BJ (cell line): ENCODE data around the gene CHRNB1. TPM values are rescaled to one million over a fixed set of nuclear protein-coding genes. Genes with fewer than 3 reads are reported as not detected.

Source experiments
- CTCF ChIA-PET: fragments of 350-600 bp; formaldehyde crosslinking; extraction: SDS; loops from one replicate; lab custom pipeline; 2021; ENCODE audit warnings: antibody characterized with exemption, inconsistent platforms; lab: Yijun Ruan, JAX
- POLR2A ChIA-PET: fragments of 300-600 bp; sonication (Branson Sonifier 250); formaldehyde crosslinking; extraction: SDS; loops from one replicate; lab custom pipeline; 2021; ENCODE audit warnings: antibody characterized with exemption; lab: Charles Lee
- DNase-seq: peaks from one replicate; pipeline ENCODE4 v3.0.0-alpha.2; 2011; ENCODE audit warnings: low read depth
- H3K27me3 ChIP-seq: 2 replicates; pipeline ENCODE4 v1.6.0; 2011; ENCODE audit warnings: low read length; ENCODE audit not compliant: control insufficient read depth, insufficient read depth
- H3K36me3 ChIP-seq: 2 replicates; pipeline ENCODE4 v1.5.1; 2011; ENCODE audit warnings: low read length; ENCODE audit not compliant: control insufficient read depth, insufficient read depth
- H3K4me3 ChIP-seq: 2 replicates; pipeline ENCODE4 v1.5.1; 2011; ENCODE audit warnings: low read depth, mild to moderate bottlenecking, control low read depth, low read length
- polyA plus RNA-seq: library from polyadenylated mRNA; depleted of rRNA; stranded (reverse); fragments of >200 nt; gene quantifications from 2 replicates; pipeline ENCODE4 v1.2.3, GENCODE V29; 2011
- TF ChIP-seq, protein P1 (sequence below): IDR thresholded peaks from 2 replicates; pipeline ENCODE4 v1.5.1; 2011; ENCODE audit warnings: low read depth, mild to moderate bottlenecking, control low read depth, inconsistent platforms, low read length, moderate library complexity; ENCODE audit not compliant: insufficient read depth

CHRNB1 gene
- polyA plus RNA-seq, 1 experiment, result 6.8 TPM

DNA sequence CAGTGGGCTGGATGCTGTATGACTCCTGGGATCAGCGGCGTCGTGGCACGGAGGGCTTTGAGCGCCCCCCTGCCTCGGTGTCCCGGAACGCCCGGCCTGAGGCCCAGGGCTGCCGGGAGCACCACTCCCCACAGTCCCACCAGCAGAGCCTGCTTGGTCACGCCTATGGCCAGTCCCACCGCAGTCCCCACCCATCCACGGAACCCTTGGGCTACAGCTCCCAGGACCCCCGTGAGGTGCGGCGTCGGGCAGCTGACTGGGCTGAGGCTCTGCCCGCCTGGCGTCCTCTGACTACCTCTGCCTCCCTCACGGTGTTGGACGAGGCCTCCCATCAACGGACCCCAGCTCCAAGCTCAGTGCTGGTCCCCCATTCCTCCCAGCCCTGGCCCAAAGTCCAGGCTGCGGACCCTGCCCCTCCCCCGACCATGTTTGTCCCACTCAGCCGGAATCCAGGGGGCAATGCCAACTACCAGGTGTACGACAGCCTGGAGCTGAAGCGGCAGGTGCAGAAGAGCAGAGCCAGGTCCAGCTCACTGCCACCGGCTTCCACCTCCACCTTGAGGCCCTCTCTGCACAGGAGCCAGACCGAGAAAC lies 17.9 kb upstream of the CHRNB1 start:
- Histone ChIP-seq H3K4me3 (no peak overlapping the region), H3K27me3 (no peaks in the 10 kb centered on the region), H3K36me3 (no peaks in the 10 kb centered on the region)
- ChIA-PET POLR2A (no interaction called here), CTCF (interaction anchor here (1.0 kb wide), 1 partner anchor 9 kb away, joined by 5 read pairs; no protein-coding TSS in a partner anchor)
- TF ChIP-seq, protein P1, sequence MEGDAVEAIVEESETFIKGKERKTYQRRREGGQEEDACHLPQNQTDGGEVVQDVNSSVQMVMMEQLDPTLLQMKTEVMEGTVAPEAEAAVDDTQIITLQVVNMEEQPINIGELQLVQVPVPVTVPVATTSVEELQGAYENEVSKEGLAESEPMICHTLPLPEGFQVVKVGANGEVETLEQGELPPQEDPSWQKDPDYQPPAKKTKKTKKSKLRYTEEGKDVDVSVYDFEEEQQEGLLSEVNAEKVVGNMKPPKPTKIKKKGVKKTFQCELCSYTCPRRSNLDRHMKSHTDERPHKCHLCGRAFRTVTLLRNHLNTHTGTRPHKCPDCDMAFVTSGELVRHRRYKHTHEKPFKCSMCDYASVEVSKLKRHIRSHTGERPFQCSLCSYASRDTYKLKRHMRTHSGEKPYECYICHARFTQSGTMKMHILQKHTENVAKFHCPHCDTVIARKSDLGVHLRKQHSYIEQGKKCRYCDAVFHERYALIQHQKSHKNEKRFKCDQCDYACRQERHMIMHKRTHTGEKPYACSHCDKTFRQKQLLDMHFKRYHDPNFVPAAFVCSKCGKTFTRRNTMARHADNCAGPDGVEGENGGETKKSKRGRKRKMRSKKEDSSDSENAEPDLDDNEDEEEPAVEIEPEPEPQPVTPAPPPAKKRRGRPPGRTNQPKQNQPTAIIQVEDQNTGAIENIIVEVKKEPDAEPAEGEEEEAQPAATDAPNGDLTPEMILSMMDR, result no peak
- DNase-seq, result no peak

DNA sequence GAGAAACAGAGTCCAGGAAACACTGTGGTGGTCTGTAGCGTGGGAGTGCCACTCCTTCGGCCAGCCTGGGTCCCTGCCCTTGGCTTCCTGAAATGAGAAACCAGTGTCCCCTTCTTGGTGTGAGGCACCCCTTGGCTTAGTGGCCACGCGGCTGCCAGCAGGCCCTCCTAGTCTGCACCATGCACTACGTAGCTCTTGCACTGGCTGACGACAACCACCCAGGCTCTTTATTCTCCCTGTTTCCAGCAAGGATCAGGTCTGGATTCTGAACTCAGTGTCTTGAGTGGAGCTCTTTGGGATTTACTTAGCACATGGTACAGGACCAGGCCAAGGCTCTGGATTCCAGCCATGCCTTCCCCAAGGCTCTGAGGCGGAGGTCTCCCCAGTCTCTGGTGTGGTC lies 17.3 kb upstream of the CHRNB1 start:
- CTCF ChIA-PET, result interaction anchor here (1.0 kb wide), 1 partner anchor 9 kb away, joined by 5 read pairs; no protein-coding TSS in a partner anchor
- no peak for DNase-seq
- Histone ChIP-seq H3K36me3 (no peaks in the 10 kb centered on the region), H3K27me3 (no peaks in the 10 kb centered on the region), H3K4me3 (no peak overlapping the region)
- POLR2A ChIA-PET, result no interaction called here
- TF ChIP-seq, protein P1, result no peak

DNA sequence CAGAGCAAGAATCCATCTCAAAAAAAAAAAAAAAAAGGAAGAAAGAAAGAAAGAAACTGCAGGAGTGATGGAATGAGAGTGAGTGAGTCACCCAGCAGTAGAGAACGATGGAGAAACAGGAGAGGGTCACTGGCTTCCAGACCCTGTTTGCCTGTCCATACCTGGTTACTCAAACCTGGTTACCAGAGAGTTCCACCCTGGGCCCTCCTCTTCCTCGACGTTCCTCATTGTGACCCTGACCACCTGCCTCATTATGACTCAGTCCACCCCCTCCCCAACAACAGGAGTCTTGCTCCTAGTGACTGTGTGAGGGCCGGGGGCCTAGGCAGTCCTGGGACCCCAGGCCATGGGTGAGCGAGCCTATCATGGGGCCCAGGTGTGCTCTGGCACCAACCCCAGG lies 16.3 kb upstream of the CHRNB1 start, which contains the start of gene SPEM3:
Gene SPEM3 (plus strand): TSS at position 301 of the 400 bp plus-strand sequence. CDS start 46 bp downstream, at position 347.
- POLR2A ChIA-PET, result no interaction called here
- CTCF ChIA-PET, result no interaction called here

DNA sequence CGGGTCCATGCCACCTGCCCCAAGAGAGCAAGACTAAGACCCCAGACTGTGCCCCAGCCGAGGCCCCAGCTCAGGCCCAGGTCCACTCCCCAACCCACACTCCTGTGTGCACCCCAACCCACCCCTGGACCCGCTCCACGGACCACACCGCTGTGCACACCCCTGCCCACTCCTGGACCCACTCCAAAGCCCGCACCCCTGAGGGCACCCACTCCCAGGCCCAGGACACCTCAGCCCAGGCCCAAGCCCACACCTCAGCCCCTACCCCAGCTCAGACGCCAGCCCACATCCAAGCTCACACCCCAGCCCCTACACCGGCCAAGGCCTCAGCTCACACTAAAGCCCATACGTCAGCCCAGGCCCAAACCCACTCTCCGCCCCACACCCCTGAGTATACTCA lies 15.1 kb upstream of the CHRNB1 start:
- TF ChIP-seq, protein P1, result no peak
- Histone ChIP-seq H3K27me3 (no peaks in the 10 kb centered on the region), H3K36me3 (no peaks in the 10 kb centered on the region), H3K4me3 (no peak overlapping the region)
- CTCF ChIA-PET, result interaction anchor here (0.8 to 1.2 kb wide), 2 partner anchors 9 to 46 kb away, joined by 3 read pairs; no protein-coding TSS in a partner anchor
- POLR2A ChIA-PET, result no interaction called here
- DNase-seq, result no peak

More for the DNA sequence above, 16.3 kb upstream of the CHRNB1 start, which contains the start of gene SPEM3:
- no peak for DNase-seq
- H3K4me3 ChIP-seq, result no peak within 1 kb of the TSS
- TF ChIP-seq, protein P1, result no peak
- H3K36me3 ChIP-seq, result no peaks in the 10 kb centered on the region
- H3K27me3 ChIP-seq, result no peaks in the 10 kb centered on the region

DNA sequence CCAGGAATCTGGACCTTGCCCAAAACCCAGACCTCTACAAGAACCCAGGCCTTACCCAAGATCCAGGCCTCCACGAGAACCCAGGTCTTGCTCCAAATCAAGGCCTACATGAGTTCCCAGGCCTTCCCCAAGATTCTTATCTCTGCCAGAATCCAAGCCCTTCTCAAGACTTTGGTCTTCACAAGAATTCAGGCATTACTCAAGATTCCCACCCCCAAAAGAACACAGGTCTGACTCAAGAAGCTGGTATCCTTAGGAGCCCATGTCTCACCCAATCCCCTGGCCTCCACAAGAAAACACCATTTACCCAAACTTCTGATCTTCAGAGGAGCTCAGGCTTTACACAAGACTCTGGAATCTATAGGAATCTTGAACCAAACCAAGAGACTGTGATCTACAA lies 13.6 kb upstream of the CHRNB1 start:
- no peak for DNase-seq
- POLR2A ChIA-PET, result interaction anchor here (0.6 kb wide), 1 partner anchor 27 kb away, joined by 11 read pairs; the partner anchor contains the start of gene TMEM256
- CTCF ChIA-PET, result interaction anchor here (1.4 kb wide), 1 partner anchor 130 kb away, joined by 5 read pairs; no protein-coding TSS in a partner anchor

More for the DNA sequence above, 13.6 kb upstream of the CHRNB1 start:
- Histone ChIP-seq H3K4me3 (no peak overlapping the region), H3K36me3 (no peaks in the 10 kb centered on the region), H3K27me3 (no peaks in the 10 kb centered on the region)
- TF ChIP-seq, protein P1, result no peak
